NT2/D1 (cell line): Measurements from ENCODE around the gene CANT1.

ENCODE experiments used
- DNase-seq: peaks from one replicate; pipeline ENCODE4 v3.0.0-alpha.2; 2011; ENCODE audit warnings: low read depth, low spot score
- H3K27me3 ChIP-seq: 2 replicates; pipeline ENCODE4 v1.6.0; 2011; ENCODE audit warnings: mild to moderate bottlenecking; ENCODE audit not compliant: insufficient read length, insufficient read depth
- H3K36me3 ChIP-seq: 2 replicates; pipeline ENCODE4 v1.6.1; 2011; ENCODE audit warnings: mild to moderate bottlenecking, low read length, mixed read lengths; ENCODE audit not compliant: insufficient read depth, insufficient read length
- H3K4me1 ChIP-seq: 2 replicates; pipeline ENCODE4 v1.5.1; 2011; ENCODE audit not compliant: insufficient read depth, insufficient read length
- H3K4me3 ChIP-seq: 2 replicates; pipeline ENCODE4 v1.5.1; 2011; ENCODE audit warnings: low read depth; ENCODE audit not compliant: insufficient read length
- H3K9ac ChIP-seq: 2 replicates; pipeline ENCODE4 v1.6.0; 2011; ENCODE audit warnings: low read depth; ENCODE audit not compliant: insufficient read length
- H3K9me3 ChIP-seq: 2 replicates; pipeline ENCODE4 v1.5.1; 2011; ENCODE audit warnings: mild to moderate bottlenecking, low read length; ENCODE audit not compliant: insufficient read depth
- SUZ12 ChIP-seq: IDR thresholded peaks from 2 replicates; pipeline ENCODE4 v1.6.1; 2011; ENCODE audit not compliant: insufficient read length, insufficient read depth; ENCODE audit errors: extremely low read depth
- YY1 ChIP-seq: IDR thresholded peaks from 2 replicates; pipeline ENCODE4 v1.6.1; 2011; ENCODE audit not compliant: insufficient read length, insufficient read depth
- ZNF274 ChIP-seq: IDR thresholded peaks from 2 replicates; pipeline ENCODE4 v1.6.1; 2011; ENCODE audit warnings: mild to moderate bottlenecking, low read depth, low read length

The CANT1 gene

GRCh38 chr17:78998311-78999055, 11.1 kb downstream of the CANT1 start:
- Histone ChIP-seq H3K9me3 (no peaks in the 10 kb centered on the region), H3K27me3 (peaks cover 8% of the 10 kb centered on the region), H3K36me3 (peaks cover 83% of the 10 kb centered on the region), H3K4me1 (peaks cover 3% of the 10 kb centered on the region), H3K4me3 (no peak overlapping the region), H3K9ac (no peak overlapping the region)
- TF ChIP-seq SUZ12 (no peak), ZNF274 (no peak)
- no peak for DNase-seq

- H3K9me3 ChIP-seq, result no peaks in the 10 kb centered on the region
- H3K36me3 ChIP-seq, result peaks cover 84% of the 10 kb centered on the region
- H3K9ac ChIP-seq, result no peak overlapping the region
- no peak overlapping the region for H3K4me3 ChIP-seq
- H3K4me1 ChIP-seq, result peaks cover 3% of the 10 kb centered on the region
- H3K27me3 ChIP-seq, result peaks cover 6% of the 10 kb centered on the region
- DNase-seq, result no peak
- TF ChIP-seq ZNF274, result no peak
- TF ChIP-seq SUZ12, result no peak
- no peak for TF ChIP-seq YY1
Measured at GRCh38 chr17:78997881-78998280, 11.7 kb downstream of the CANT1 start.

- Histone ChIP-seq H3K27me3 (no peaks in the 10 kb centered on the region), H3K36me3 (peaks cover 84% of the 10 kb centered on the region), H3K4me1 (peaks cover 3% of the 10 kb centered on the region), H3K9ac (no peak overlapping the region), H3K4me3 (no peak overlapping the region), H3K9me3 (no peaks in the 10 kb centered on the region)
- no peak for DNase-seq
- TF ChIP-seq SUZ12 (no peak), ZNF274 (no peak), YY1 (no peak)
Measured at GRCh38 chr17:78997231-78997741, 12.3 kb downstream of the CANT1 start.

GRCh38 chr17:78996781-78997201, 12.8 kb downstream of the CANT1 start:
- DNase-seq, result no peak
- peaks cover 85% of the 10 kb centered on the region for H3K36me3 ChIP-seq
- no peak overlapping the region for H3K9ac ChIP-seq
- no peaks in the 10 kb centered on the region for H3K27me3 ChIP-seq
- no peak overlapping the region for H3K4me3 ChIP-seq
- TF ChIP-seq SUZ12 (no peak), ZNF274 (no peak), YY1 (no peak)
- peaks cover 3% of the 10 kb centered on the region for H3K4me1 ChIP-seq
- no peaks in the 10 kb centered on the region for H3K9me3 ChIP-seq

GRCh38 chr17:78995761-78996451, 13.7 kb downstream of the CANT1 start:
- no peak for DNase-seq
- H3K9ac ChIP-seq, result no peak overlapping the region
- H3K27me3 ChIP-seq, result no peaks in the 10 kb centered on the region
- no peak for TF ChIP-seq ZNF274
- no peak for TF ChIP-seq YY1
- TF ChIP-seq SUZ12, result no peak
- no peaks in the 10 kb centered on the region for H3K9me3 ChIP-seq
- H3K4me1 ChIP-seq, result peaks cover 3% of the 10 kb centered on the region
- peaks cover 93% of the 10 kb centered on the region for H3K36me3 ChIP-seq
- no peak overlapping the region for H3K4me3 ChIP-seq

- Histone ChIP-seq H3K9ac (no peak overlapping the region), H3K36me3 (peaks cover 93% of the 10 kb centered on the region), H3K27me3 (no peaks in the 10 kb centered on the region), H3K4me1 (peaks cover 3% of the 10 kb centered on the region), H3K9me3 (no peaks in the 10 kb centered on the region), H3K4me3 (no peak overlapping the region)
- DNase-seq, result no peak
- TF ChIP-seq ZNF274 (no peak), YY1 (no peak), SUZ12 (no peak)
Measured at GRCh38 chr17:78995022-78995760, 14.4 kb downstream of the CANT1 start.
